HepG2 (cell line): ENCODE measurements around the gene TYMS. TPM values are rescaled to one million over a fixed set of nuclear protein-coding genes. Genes with fewer than 3 reads are reported as not detected.

Experiments
- DNMT1 ChIP-seq: sonication (generic); formaldehyde crosslinking; IDR thresholded peaks from 2 replicates; pipeline ENCODE4 v1.5.1; 2020; ENCODE audit warnings: mild to moderate bottlenecking, missing genetic modification reagents
- IKZF1 ChIP-seq: fragments of 450-650 bp; IDR thresholded peaks from 2 replicates; pipeline ENCODE4 v1.7.1; 2016
- JUN ChIP-seq: sonication (generic); formaldehyde crosslinking; IDR thresholded peaks from 2 replicates; pipeline ENCODE4 v1.4.0; 2020; ENCODE audit warnings: mild to moderate bottlenecking, missing genetic modification reagents
- PCBP2 ChIP-seq: fragments of 200-400 bp; formaldehyde crosslinking; optimal IDR thresholded peaks from 2 replicates; pipeline ENCODE3; 2018; ENCODE audit warnings: low read length, low read depth; ENCODE audit not compliant: poor library complexity, severe bottlenecking
- SAP130 ChIP-seq: IDR thresholded peaks from 2 replicates; pipeline ENCODE4 v1.6.1; 2016; ENCODE audit warnings: low read depth
- ZFP36 ChIP-seq: fragments of 150-350 bp; IDR thresholded peaks from 2 replicates; pipeline ENCODE4 v1.6.1; 2018; ENCODE audit warnings: borderline replicate concordance, low read length, low read depth; ENCODE audit not compliant: partially characterized antibody
- ZFP41 ChIP-seq: sonication (generic); formaldehyde crosslinking; IDR thresholded peaks from 2 replicates; pipeline ENCODE4 v1.4.0; 2020; ENCODE audit warnings: mild to moderate bottlenecking, missing genetic modification reagents, borderline replicate concordance
- ZNF124 ChIP-seq: sonication (generic); formaldehyde crosslinking; IDR thresholded peaks from 2 replicates; pipeline ENCODE4 v1.4.0; 2020; ENCODE audit warnings: missing genetic modification reagents
- ZNF546 ChIP-seq: sonication (generic); formaldehyde crosslinking; conservative IDR thresholded peaks from 2 replicates; pipeline ENCODE4 v1.8.1; 2023; ENCODE audit warnings: mild to moderate bottlenecking, missing genetic modification reagents
- ZNF549 ChIP-seq: sonication (generic); formaldehyde crosslinking; IDR thresholded peaks from 2 replicates; pipeline ENCODE4 v1.5.0; 2020; ENCODE audit warnings: missing genetic modification reagents
- ZNF552 ChIP-seq: sonication (generic); formaldehyde crosslinking; IDR thresholded peaks from 2 replicates; pipeline ENCODE4 v1.9.0; 2022; ENCODE audit warnings: missing genetic modification reagents, mild to moderate bottlenecking, borderline replicate concordance
- ZSCAN31 ChIP-seq: sonication (generic); formaldehyde crosslinking; IDR thresholded peaks from 2 replicates; pipeline ENCODE4 v1.5.0; 2020; ENCODE audit warnings: low read depth, mild to moderate bottlenecking, missing genetic modification reagents
- polyA plus RNA-seq, 8 experiments: library from polyadenylated mRNA; depleted of rRNA in 3 of 8; stranded (reverse) in 7 of 8; unstranded in 1 of 8; fragments of >200 nt; fragmentation: Illumina TruSeq in 4 of 8; extraction: Trizol in 4 of 8; gene quantifications; 2 replicates each; pipeline versions ENCODE4 v1.2.1 to v1.2.3, GENCODE V29; 2011 to 2016; ENCODE audit warnings: low read depth in 4 of 8, missing spikeins in 1 of 8, mixed read lengths in 1 of 8; ENCODE audit not compliant: insufficient read depth in 1 of 8
- total RNA-seq, 5 experiments: library from RNA; depleted of rRNA; stranded (reverse); fragments of >200 nt; fragmentation: Illumina TruSeq; extraction: Trizol; gene quantifications; 2 replicates each; pipeline ENCODE4 v1.2.3, GENCODE V29; 2016; ENCODE audit warnings: low read depth in 1 of 5
- TF ChIP-seq, protein P1 (sequence below), 2 experiments: fragments of 450-650 bp in 1 of 2; sonication (generic) in 1 of 2; formaldehyde crosslinking in 1 of 2; IDR thresholded peaks; 2 replicates each; pipeline versions ENCODE4 v1.6.1 to v1.8.0; 2016 to 2022; ENCODE audit warnings: antibody characterized with exemption in 1 of 2, mild to moderate bottlenecking in 1 of 2, missing genetic modification reagents in 1 of 2
- TF ChIP-seq, protein P2 (sequence below): sonication (generic); formaldehyde crosslinking; IDR thresholded peaks from 2 replicates; pipeline ENCODE4 v1.4.0; 2020; ENCODE audit warnings: missing genetic modification reagents, mild to moderate bottlenecking, borderline replicate concordance
- TF ChIP-seq, protein P3 (sequence below): sonication (generic); formaldehyde crosslinking; IDR thresholded peaks from 2 replicates; pipeline ENCODE4 v1.5.0; 2020; ENCODE audit warnings: missing genetic modification reagents
- TF ChIP-seq, protein P4 (sequence below): sonication (generic); formaldehyde crosslinking; IDR thresholded peaks from 2 replicates; pipeline ENCODE4 v1.8.0; 2022; ENCODE audit warnings: mild to moderate bottlenecking, missing genetic modification reagents, moderate library complexity

Gene TYMS
- total and polyA plus RNA-seq, 2 of the 13 experiments (the other 11 are each of a cell fraction or from before 2014, with no cell fraction given) = 80.1 to 106 TPM

DNA sequence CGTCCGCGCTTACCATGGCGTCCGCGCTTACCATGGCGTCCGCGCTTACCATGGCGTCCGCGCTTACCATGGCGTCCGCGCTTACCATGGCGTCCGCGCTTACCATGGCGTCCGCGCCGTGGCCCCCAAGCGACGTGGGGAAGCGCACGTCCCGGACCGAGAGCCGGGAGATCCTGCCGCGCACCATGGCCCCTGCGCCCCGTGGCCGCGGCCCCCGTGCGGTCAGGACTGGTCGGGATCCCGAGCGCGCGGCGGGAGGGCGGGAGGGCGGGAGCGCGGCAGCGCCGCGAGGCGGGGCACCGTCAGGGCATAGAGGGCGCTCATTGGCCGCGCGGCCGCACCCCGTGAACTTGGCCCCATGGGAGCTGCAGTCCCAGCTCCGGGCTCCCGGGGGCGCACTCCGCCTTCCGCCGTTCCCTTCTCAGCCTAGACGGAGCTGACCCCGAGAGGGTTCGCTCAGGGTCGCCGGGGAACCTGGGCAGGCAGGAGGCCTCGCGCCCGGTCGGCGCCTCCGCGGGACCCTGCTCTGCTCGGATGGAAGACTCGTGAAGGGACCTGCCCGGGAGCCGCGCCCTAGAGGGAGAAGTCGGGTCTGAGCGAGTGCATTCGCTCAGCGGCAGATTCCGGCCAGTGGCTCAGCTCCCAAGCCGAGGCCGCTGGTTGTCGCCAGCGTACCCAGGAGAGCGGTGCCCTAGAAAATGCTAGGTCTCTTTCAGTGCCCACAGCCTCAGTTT, 55.1 kb downstream of the TYMS start, which contains the start of gene ENOSF1 (continued):
- TF ChIP-seq, protein P1, sequence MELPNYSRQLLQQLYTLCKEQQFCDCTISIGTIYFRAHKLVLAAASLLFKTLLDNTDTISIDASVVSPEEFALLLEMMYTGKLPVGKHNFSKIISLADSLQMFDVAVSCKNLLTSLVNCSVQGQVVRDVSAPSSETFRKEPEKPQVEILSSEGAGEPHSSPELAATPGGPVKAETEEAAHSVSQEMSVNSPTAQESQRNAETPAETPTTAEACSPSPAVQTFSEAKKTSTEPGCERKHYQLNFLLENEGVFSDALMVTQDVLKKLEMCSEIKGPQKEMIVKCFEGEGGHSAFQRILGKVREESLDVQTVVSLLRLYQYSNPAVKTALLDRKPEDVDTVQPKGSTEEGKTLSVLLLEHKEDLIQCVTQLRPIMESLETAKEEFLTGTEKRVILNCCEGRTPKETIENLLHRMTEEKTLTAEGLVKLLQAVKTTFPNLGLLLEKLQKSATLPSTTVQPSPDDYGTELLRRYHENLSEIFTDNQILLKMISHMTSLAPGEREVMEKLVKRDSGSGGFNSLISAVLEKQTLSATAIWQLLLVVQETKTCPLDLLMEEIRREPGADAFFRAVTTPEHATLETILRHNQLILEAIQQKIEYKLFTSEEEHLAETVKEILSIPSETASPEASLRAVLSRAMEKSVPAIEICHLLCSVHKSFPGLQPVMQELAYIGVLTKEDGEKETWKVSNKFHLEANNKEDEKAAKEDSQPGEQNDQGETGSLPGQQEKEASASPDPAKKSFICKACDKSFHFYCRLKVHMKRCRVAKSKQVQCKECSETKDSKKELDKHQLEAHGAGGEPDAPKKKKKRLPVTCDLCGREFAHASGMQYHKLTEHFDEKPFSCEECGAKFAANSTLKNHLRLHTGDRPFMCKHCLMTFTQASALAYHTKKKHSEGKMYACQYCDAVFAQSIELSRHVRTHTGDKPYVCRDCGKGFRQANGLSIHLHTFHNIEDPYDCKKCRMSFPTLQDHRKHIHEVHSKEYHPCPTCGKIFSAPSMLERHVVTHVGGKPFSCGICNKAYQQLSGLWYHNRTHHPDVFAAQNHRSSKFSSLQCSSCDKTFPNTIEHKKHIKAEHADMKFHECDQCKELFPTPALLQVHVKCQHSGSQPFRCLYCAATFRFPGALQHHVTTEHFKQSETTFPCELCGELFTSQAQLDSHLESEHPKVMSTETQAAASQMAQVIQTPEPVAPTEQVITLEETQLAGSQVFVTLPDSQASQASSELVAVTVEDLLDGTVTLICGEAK (IDR thresholded peaks at IDR 0.05) = no peak
- TF ChIP-seq, protein P1 (CRISPR knock-in tag; IDR thresholded peaks at IDR 0.05) = 0 out of 2 replicates have a peak, but pooled peaks have one; percentile 48
- TF ChIP-seq, protein P2, sequence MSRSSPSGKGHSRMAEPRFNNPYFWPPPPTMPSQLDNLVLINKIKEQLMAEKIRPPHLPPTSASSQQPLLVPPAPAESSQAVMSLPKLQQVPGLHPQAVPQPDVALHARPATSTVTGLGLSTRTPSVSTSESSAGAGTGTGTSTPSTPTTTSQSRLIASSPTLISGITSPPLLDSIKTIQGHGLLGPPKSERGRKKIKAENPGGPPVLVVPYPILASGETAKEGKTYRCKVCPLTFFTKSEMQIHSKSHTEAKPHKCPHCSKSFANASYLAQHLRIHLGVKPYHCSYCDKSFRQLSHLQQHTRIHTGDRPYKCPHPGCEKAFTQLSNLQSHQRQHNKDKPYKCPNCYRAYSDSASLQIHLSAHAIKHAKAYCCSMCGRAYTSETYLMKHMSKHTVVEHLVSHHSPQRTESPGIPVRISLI = peak; percentile 55; the same call in 1 of the 2 replicates
- TF ChIP-seq ZNF124 (CRISPR knock-in tag) = no peak
- TF ChIP-seq, protein P3, sequence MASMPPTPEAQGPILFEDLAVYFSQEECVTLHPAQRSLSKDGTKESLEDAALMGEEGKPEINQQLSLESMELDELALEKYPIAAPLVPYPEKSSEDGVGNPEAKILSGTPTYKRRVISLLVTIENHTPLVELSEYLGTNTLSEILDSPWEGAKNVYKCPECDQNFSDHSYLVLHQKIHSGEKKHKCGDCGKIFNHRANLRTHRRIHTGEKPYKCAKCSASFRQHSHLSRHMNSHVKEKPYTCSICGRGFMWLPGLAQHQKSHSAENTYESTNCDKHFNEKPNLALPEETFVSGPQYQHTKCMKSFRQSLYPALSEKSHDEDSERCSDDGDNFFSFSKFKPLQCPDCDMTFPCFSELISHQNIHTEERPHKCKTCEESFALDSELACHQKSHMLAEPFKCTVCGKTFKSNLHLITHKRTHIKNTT = no peak
- no peak for TF ChIP-seq ZFP36
- TF ChIP-seq JUN = 0 out of 2 replicates have a peak, but pooled peaks have one; percentile 47
- TF ChIP-seq ZSCAN31 = peak; percentile 57; the same call in 1 of the 2 replicates
- peak; percentile 68; the same call in 1 of the 2 replicates for TF ChIP-seq ZNF552 (CRISPR knock-in tag)
- no peak for TF ChIP-seq IKZF1
- peak; percentile 74; the same call in 1 of the 2 replicates for TF ChIP-seq ZFP41 (CRISPR knock-in tag)
- peak; percentile 56; the same call in 1 of the 2 replicates for TF ChIP-seq DNMT1
- TF ChIP-seq SAP130 (CRISPR knock-in tag) = peak; percentile 62
- TF ChIP-seq, protein P4, sequence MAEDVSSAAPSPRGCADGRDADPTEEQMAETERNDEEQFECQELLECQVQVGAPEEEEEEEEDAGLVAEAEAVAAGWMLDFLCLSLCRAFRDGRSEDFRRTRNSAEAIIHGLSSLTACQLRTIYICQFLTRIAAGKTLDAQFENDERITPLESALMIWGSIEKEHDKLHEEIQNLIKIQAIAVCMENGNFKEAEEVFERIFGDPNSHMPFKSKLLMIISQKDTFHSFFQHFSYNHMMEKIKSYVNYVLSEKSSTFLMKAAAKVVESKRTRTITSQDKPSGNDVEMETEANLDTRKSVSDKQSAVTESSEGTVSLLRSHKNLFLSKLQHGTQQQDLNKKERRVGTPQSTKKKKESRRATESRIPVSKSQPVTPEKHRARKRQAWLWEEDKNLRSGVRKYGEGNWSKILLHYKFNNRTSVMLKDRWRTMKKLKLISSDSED (CRISPR knock-in tag) = 0 out of 2 replicates have a peak, but pooled peaks have one; percentile 28
- TF ChIP-seq ZNF549 = no peak
- peak; percentile 87 for TF ChIP-seq ZNF546 (CRISPR knock-in tag)
- TF ChIP-seq PCBP2 = no peak
